PFSK-1 (cell line): ENCODE data around the gene CGB2.

Experiments used
- FOXP2 ChIP-seq: optimal IDR thresholded peaks from 2 replicates; pipeline ENCODE3; 2011; ENCODE audit warnings: borderline replicate concordance, control low read depth, inconsistent platforms; ENCODE audit not compliant: insufficient read depth; ENCODE audit errors: extremely low read length, extremely low read depth
- POLR2AphosphoS5 ChIP-seq: IDR thresholded peaks from 2 replicates; pipeline ENCODE4 v1.6.1; 2012; ENCODE audit warnings: low read depth, mild to moderate bottlenecking, control low read depth, low read length, moderate library complexity
- SIN3A ChIP-seq: IDR thresholded peaks from 2 replicates; pipeline ENCODE4 v1.6.1; 2012; ENCODE audit warnings: mild to moderate bottlenecking, low read length, moderate library complexity, borderline replicate concordance; ENCODE audit not compliant: insufficient read depth
- TAF1 ChIP-seq: IDR thresholded peaks from 2 replicates; pipeline ENCODE4 v1.6.1; 2012; ENCODE audit warnings: low read length, control low read depth, borderline replicate concordance; ENCODE audit not compliant: insufficient read depth
- TF ChIP-seq, protein P1 (sequence below), 2 experiments: IDR thresholded peaks; 2 replicates each; pipeline versions ENCODE4 v1.6.1 to v1.8.0; 2011 to 2012; ENCODE audit warnings: low read depth in 2 of 2, low read length in 2 of 2, control low read depth in 1 of 2, inconsistent platforms in 1 of 2, mild to moderate bottlenecking in 1 of 2, moderate library complexity in 1 of 2; ENCODE audit not compliant: insufficient read depth in 1 of 2

CGB2 gene

DNA sequence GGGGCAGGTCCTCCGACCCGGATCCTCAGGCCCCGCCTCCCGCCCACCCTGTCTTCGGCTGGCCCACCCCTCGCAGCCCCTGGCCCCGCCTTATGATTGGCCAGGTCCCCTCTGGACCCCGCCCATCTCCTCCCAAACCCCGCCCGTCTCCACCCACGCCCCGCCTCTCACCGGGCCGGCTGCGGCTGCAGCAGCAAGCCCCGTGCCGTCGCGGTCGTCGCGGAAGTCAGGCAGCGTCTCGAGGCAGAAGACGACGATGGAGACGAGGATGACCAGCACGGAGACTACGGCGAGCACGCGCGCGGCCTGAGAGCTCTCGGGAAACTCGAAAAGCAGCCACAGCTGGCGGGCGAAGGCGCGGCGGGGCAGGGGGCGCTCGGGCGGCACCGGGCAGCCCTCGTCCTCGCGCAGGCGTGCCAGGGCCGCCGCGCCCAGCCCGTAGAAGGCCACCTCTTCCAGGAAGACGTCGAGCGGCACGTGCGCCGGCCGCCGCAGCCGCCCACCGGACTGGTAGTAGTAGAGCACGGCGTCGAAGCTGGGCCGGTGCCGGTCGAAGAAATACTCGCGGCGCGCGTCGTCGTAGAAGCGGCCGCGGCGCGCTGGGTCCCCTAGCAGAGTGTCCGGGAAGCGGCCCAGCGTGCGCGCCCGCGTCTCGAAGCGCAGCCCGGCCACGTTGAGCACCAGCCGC, 40.3 kb downstream of the CGB2 start:
- TF ChIP-seq TAF1 = no peak
- TF ChIP-seq FOXP2 = no peak
- no peak for TF ChIP-seq SIN3A
- TF ChIP-seq POLR2AphosphoS5 = no peak
- TF ChIP-seq, protein P1, sequence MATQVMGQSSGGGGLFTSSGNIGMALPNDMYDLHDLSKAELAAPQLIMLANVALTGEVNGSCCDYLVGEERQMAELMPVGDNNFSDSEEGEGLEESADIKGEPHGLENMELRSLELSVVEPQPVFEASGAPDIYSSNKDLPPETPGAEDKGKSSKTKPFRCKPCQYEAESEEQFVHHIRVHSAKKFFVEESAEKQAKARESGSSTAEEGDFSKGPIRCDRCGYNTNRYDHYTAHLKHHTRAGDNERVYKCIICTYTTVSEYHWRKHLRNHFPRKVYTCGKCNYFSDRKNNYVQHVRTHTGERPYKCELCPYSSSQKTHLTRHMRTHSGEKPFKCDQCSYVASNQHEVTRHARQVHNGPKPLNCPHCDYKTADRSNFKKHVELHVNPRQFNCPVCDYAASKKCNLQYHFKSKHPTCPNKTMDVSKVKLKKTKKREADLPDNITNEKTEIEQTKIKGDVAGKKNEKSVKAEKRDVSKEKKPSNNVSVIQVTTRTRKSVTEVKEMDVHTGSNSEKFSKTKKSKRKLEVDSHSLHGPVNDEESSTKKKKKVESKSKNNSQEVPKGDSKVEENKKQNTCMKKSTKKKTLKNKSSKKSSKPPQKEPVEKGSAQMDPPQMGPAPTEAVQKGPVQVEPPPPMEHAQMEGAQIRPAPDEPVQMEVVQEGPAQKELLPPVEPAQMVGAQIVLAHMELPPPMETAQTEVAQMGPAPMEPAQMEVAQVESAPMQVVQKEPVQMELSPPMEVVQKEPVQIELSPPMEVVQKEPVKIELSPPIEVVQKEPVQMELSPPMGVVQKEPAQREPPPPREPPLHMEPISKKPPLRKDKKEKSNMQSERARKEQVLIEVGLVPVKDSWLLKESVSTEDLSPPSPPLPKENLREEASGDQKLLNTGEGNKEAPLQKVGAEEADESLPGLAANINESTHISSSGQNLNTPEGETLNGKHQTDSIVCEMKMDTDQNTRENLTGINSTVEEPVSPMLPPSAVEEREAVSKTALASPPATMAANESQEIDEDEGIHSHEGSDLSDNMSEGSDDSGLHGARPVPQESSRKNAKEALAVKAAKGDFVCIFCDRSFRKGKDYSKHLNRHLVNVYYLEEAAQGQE (IDR thresholded peaks at IDR 0.05; ENCODE audit: insufficient read depth in 1 of 2, low read depth in 2 of 2, low read length in 2 of 2) = no peak

GRCh38 chr19:49073514-49074378, 42.1 kb downstream of the CGB2 start:
- TF ChIP-seq FOXP2 (no peak), SIN3A (no peak), POLR2AphosphoS5 (no peak), TAF1 (no peak)
- TF ChIP-seq, protein P1 (IDR thresholded peaks at IDR 0.05; ENCODE audit: insufficient read depth in 1 of 2, low read depth in 2 of 2, low read length in 2 of 2) = no peak

GRCh38 chr19:49080392-49080791, 48.7 kb downstream of the CGB2 start:
- TF ChIP-seq SIN3A = no peak
- no peak for TF ChIP-seq POLR2AphosphoS5
- TF ChIP-seq TAF1 = no peak
- no peak for TF ChIP-seq FOXP2
- TF ChIP-seq, protein P1 (IDR thresholded peaks at IDR 0.05; ENCODE audit: insufficient read depth in 1 of 2, low read depth in 2 of 2, low read length in 2 of 2) = no peak

DNA sequence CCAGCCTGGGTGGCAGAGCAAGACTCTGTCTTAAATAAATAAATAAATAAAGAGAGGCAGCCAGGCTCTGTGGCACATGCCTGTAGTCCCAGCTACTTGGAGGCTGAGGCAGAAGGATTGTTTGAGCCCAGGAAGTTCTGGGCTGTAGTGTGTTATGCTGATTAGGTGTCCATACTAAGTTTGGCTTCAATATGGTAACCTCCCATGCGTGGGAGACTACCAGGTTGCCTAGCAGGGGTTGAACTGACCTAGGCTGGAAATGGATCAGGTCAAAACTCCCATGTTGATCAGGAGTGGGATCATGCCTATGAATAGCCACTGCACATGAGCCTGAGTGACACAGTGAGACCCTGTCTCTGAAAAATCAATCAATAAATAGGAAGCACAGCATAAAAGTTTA, 49.6 kb downstream of the CGB2 start:
- no peak for TF ChIP-seq POLR2AphosphoS5
- TF ChIP-seq, protein P1 (IDR thresholded peaks at IDR 0.05; ENCODE audit: insufficient read depth in 1 of 2, low read depth in 2 of 2, low read length in 2 of 2) = no peak
- no peak for TF ChIP-seq SIN3A
- no peak for TF ChIP-seq TAF1
- TF ChIP-seq FOXP2 = no peak
